HG03139 (cell line): Measurements from ENCODE around the gene ZBTB18.
"Not testable (repeated sequence)": the region's sequence is repeated elsewhere in the genome, so short reads cannot be mapped to it uniquely, and the experiment has no call there.

ENCODE experiments used
- ATAC-seq: cut with Tn5 transposase; IDR thresholded peaks from one replicate; pipeline ENCODE4 v1.9.1; 2021; ENCODE audit not compliant: unreplicated experiment

The ZBTB18 gene

GRCh38 chr1:244050835-244051444 lies at the start of gene ZBTB18:
Gene ZBTB18 (plus strand): TSS chr1:244051283. CDS start chr1:244051432, 149 bp downstream.
- ATAC-seq, result no peak

DNA sequence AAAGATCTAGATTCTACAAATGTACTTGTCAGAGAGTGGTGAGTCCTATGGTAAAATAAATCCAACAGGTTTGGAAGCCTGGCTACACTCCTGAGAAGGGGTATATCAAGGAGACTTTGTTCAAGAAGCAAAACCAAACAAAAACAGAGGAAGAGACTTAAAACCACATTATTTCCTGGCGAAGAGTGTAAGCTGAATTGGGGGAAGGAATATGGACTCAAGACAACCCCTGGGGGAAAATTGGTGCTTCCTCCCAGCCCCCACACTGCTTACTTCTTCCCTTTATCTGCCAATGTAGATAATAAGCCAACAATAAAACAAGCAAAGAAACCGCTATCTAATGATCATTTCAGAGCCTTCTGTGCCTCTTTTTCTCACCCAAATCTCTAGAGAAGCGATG lies 48.4 kb upstream of the ZBTB18 start:
- ATAC-seq, result no peak

GRCh38 chr1:244005455-244005854 lies 45.6 kb upstream of the ZBTB18 start:
- no peak for ATAC-seq

- no peak for ATAC-seq
Observed at GRCh38 chr1:244006381-244006901, 44.6 kb upstream of the ZBTB18 start.

GRCh38 chr1:244006961-244007360 lies 44.1 kb upstream of the ZBTB18 start:
- no peak for ATAC-seq

DNA sequence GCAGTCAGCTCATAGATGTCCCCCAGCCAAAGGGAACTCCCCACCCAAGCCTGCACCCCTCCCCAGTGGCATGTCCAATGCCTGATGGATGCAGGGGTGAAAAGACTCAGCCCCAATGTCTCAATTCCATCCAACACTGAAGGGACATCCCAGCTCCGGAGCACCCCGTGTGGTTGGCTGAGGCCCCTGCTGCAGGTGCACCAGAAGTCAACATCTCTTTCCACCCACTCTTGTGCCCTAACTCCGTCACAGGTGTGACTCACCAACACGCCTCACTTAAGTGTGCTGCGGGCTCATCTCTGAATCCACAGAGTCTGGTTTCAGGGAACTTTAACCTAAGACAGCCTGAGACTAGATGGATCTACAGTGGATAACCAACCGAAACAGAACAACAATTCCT lies 40.9 kb upstream of the ZBTB18 start:
- no peak for ATAC-seq

DNA sequence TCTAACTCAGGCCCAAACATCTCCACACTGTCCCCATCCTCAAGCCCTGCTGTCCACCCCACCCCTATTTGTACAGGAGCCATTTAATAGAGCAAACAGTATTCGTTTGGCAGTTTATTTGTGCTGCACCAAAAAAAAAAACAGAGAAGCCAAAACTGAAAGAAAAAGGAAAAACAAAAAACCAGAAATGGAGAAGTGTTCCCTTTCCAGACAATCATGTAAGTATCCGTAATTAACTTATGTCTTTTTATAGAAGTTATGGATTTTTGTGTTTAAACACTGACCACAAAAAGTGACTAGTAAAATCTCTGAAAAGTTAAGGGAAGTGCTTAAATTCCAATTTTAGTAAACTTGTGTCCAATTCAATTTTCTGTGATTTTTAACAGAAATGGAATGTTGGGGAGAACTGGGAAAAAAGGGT lies 40.4 kb upstream of the ZBTB18 start:
- no peak for ATAC-seq

GRCh38 chr1:244011271-244011670 lies 39.8 kb upstream of the ZBTB18 start:
- ATAC-seq, result no peak

DNA sequence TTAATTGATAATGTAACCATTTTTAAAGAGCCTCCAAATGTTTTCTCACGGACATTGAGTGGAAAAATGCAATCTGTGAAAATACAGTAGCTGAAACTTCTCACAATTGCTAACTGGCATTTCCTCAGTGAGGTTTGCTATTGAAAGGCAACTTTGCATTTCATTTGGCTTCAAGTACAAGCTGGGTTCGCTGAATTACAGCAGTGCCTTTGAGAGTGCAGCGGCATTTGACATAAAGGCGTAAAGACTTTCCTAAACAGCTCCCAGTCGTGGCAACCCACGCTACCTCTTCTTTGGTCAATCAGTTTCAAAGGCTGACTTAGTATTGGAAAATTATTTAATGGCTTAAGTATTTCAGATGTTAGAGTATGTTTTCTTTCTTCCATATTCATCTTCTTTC lies 39.3 kb upstream of the ZBTB18 start:
- ATAC-seq, result no peak

GRCh38 chr1:244012202-244012601 lies 38.9 kb upstream of the ZBTB18 start:
- no peak for ATAC-seq

- ATAC-seq, result no peak
Observed at GRCh38 chr1:244013100-244013499, 38.0 kb upstream of the ZBTB18 start.

DNA sequence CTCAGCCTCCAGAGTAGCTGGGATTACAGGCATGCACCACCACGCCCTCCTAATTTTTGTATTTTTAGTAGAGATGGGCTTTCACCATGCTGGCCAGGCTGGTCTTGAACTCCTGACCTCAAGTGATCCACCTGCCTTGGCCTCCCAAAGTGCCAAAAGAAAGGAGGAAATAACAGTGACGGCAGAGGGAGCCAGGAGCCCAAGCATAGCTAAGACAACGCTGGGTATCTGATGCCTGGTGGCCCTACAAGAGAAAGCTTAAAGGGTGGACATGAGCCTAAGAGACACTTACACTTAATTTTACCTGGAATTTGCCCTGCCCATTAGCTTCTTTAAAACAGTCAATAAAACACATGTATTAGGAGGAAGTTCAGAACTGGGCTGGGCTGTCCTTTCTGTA lies 36.2 kb upstream of the ZBTB18 start:
- not testable (repeated sequence) for ATAC-seq

DNA sequence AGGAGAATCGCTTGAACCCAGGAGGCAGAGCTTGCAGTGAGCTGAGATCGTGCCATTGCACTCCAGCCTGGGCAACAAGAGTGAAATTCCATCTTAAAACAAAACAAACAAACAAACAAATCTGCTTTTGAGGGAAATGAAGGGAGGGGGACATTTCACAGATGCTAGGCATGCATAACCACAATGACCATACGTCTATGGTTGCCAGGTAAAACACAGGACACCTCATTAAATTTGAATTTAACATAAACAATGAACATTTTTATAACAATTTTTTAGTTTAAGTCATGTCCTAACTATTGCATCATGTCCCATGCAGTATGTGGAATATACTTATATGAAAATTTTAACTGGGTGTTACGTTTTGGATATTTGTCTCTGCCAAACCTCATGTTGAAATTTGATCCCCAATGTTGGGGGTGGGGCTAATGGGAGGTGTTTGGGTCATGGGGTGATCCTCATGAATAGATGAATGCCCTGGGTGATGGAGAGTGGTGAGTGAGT lies 31.0 kb upstream of the ZBTB18 start:
- ATAC-seq, result no peak

GRCh38 chr1:244021427-244021826 lies 29.7 kb upstream of the ZBTB18 start:
- ATAC-seq, result no peak

DNA sequence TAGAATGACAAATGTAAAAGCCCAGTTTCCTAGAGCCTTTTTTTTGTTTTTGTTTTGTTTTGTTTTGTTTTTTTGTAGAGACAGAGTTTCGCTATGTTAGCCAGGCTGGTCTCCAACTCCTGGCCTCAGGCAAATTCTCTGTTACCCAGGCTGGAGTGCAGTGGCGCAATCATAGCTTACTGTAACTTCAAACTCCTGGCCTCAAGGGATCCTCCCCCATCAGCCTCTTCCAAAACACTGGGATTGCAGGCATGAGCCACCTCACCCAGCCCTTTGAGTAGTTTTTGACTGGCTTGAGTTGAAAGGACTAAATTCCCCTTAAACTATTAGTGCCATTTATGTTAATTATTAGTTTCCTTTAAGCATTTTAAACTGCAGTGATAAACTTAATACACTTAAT lies 28.8 kb upstream of the ZBTB18 start:
- no peak for ATAC-seq

GRCh38 chr1:244022864-244023440 lies 28.1 kb upstream of the ZBTB18 start:
- ATAC-seq, result no peak

DNA sequence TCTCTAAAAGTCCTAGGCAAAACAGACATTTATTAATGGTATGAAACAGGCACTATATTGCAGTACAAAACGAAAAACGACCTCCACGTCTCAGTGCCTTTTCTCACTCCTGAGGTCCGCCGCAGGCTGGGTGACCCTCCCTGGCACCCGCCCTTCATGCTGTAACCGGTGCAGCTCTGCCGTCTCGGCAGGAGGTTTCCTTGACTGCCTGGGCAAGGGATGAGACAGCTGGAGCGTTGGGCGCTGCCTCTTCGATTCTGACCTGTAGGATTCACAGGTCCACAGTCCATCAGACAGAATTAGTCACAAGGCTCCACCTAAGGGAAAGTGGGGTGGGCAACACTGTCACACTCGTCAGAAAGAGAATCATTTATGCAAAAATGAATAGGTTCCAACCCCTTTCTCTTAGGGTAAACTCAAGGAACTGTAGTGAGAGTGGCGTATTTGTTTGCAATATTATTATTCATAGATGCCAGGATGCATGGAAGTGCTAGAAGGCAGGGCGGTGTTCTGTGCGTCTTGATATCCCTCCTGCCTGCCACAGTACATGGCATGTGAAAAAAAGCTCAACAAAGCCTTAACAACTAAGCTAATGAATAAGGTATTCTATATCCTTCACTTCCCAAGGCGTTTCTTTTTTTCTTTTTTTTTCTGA lies 23.5 kb upstream of the ZBTB18 start:
- ATAC-seq, result no peak

GRCh38 chr1:244028701-244029100 lies 22.4 kb upstream of the ZBTB18 start:
- no peak for ATAC-seq

GRCh38 chr1:244029124-244029523 lies 22.0 kb upstream of the ZBTB18 start:
- ATAC-seq, result no peak

- no peak for ATAC-seq
Observed at GRCh38 chr1:244030481-244031040, 20.5 kb upstream of the ZBTB18 start.

DNA sequence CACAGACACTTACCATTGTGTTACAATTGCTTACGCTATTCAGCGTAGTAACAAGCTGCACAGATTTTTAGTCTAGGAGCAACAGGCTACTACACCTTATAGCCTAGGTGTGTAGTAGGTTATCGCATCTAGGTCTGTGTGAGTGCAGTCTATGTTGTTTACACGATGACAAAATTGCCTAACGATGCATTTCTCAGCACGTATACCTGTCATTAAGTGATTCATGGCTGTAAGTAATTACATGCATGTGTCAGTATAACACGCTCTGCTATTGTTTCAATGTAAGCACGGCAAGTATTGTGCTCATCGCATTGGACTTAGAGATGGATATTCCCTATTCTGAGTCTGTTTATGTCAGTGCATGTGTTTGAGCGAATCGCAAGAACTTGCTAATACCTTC lies 15.7 kb upstream of the ZBTB18 start:
- no peak for ATAC-seq

GRCh38 chr1:244037252-244037651 lies 13.8 kb upstream of the ZBTB18 start:
- ATAC-seq, result no peak
